GM19324 (cell line): Measurements from ENCODE around the gene FABP7.
A peak's percentile ranks its signal among the peaks of the same experiment; 100 is the strongest.

ENCODE experiments used
- ATAC-seq: cut with Tn5 transposase; IDR thresholded peaks from one replicate; pipeline ENCODE4 v1.9.1; 2021; ENCODE audit warnings: mild to moderate bottlenecking, moderate library complexity; ENCODE audit not compliant: unreplicated experiment, low FRiP score

The FABP7 gene

GRCh38 chr6:122791310-122791679, 11.8 kb downstream of the FABP7 start:
- ATAC-seq: no peak

GRCh38 chr6:122792766-122793165, 13.2 kb downstream of the FABP7 start:
- ATAC-seq: no peak

- ATAC-seq: no peak
Measured at GRCh38 chr6:122797537-122797936, 18.0 kb downstream of the FABP7 start.

GRCh38 chr6:122798099-122798641, 18.7 kb downstream of the FABP7 start:
- ATAC-seq: peak; percentile 77

- ATAC-seq: no peak
Measured at GRCh38 chr6:122799140-122799745, 19.7 kb downstream of the FABP7 start.

GRCh38 chr6:122799916-122800686, 20.6 kb downstream of the FABP7 start:
- no peak for ATAC-seq

GRCh38 chr6:122800906-122801305, 21.4 kb downstream of the FABP7 start:
- ATAC-seq: no peak

- ATAC-seq: no peak
Measured at GRCh38 chr6:122801397-122801796, 21.9 kb downstream of the FABP7 start.

GRCh38 chr6:122803171-122803661, 23.7 kb downstream of the FABP7 start:
- ATAC-seq: no peak

- no peak for ATAC-seq
Measured at GRCh38 chr6:122804962-122805485, 25.5 kb downstream of the FABP7 start.

- no peak for ATAC-seq
Measured at GRCh38 chr6:122806291-122806690, 26.8 kb downstream of the FABP7 start.

GRCh38 chr6:122808121-122808885, 28.8 kb downstream of the FABP7 start:
- no peak for ATAC-seq

GRCh38 chr6:122809001-122809400, 29.5 kb downstream of the FABP7 start:
- no peak for ATAC-seq

GRCh38 chr6:122809691-122810090, 30.2 kb downstream of the FABP7 start:
- no peak for ATAC-seq

- no peak for ATAC-seq
Measured at GRCh38 chr6:122810189-122810588, 30.7 kb downstream of the FABP7 start.

GRCh38 chr6:122817358-122817757, 37.8 kb downstream of the FABP7 start:
- ATAC-seq: no peak

- ATAC-seq: no peak
Measured at GRCh38 chr6:122817766-122818165, 38.2 kb downstream of the FABP7 start.

- no peak for ATAC-seq
Measured at GRCh38 chr6:122818866-122819265, 39.4 kb downstream of the FABP7 start.

- ATAC-seq: no peak
Measured at GRCh38 chr6:122821095-122821494, 41.6 kb downstream of the FABP7 start.

- no peak for ATAC-seq
Measured at GRCh38 chr6:122825163-122825562, 45.6 kb downstream of the FABP7 start.

GRCh38 chr6:122829456-122829855, 49.9 kb downstream of the FABP7 start:
- no peak for ATAC-seq
